Naive B cell (primary cell): ENCODE measurements around the gene NPM3. TPM values are rescaled to one million over a fixed set of nuclear protein-coding genes. Genes with fewer than 3 reads are reported as not detected.

Source experiments
- ATAC-seq, 2 donors: fragments of 150-1000 bp; cut with Tn5 transposase; 2 replicates each; pipeline ENCODE4 v1.10.0; 2021; ENCODE audit warnings: low read depth in 2 of 2, mild to moderate bottlenecking in 2 of 2, moderate library complexity in 2 of 2
- DNase-seq: peaks from one replicate; pipeline ENCODE4 v3.0.0; 2022
- H3K27ac Mint-ChIP-seq, 6 donors: one replicate each; pipeline ENCODE4 v1.8.0; 2020 to 2022; ENCODE audit warnings: mild to moderate bottlenecking in 6 of 6, mixed read lengths in 6 of 6, moderate library complexity in 5 of 6, inconsistent platforms in 2 of 6
- H3K27me3 Mint-ChIP-seq, 3 donors: one replicate each; pipeline ENCODE4 v1.8.0; 2021 to 2022; ENCODE audit warnings: mixed read lengths in 3 of 3, mild to moderate bottlenecking in 1 of 3
- H3K36me3 Mint-ChIP-seq, 2 donors: one replicate each; pipeline ENCODE4 v1.8.0; 2020 to 2022; ENCODE audit warnings: mixed read lengths in 2 of 2, inconsistent platforms in 1 of 2, mild to moderate bottlenecking in 1 of 2
- H3K4me1 Mint-ChIP-seq, 3 donors: one replicate each; pipeline ENCODE4 v1.8.0; 2020 to 2022; ENCODE audit warnings: mixed read lengths in 3 of 3, inconsistent platforms in 1 of 3, mild to moderate bottlenecking in 1 of 3, moderate library complexity in 1 of 3
- H3K4me3 Mint-ChIP-seq, 8 donors: one replicate each; pipeline ENCODE4 v1.8.0; 2020 to 2022; ENCODE audit warnings: mild to moderate bottlenecking in 8 of 8, mixed read lengths in 8 of 8, moderate library complexity in 8 of 8, inconsistent platforms in 2 of 8
- H3K9me3 Mint-ChIP-seq, 7 donors: one replicate each; pipeline ENCODE4 v1.8.0; 2020 to 2022; ENCODE audit warnings: mixed read lengths in 7 of 7, mild to moderate bottlenecking in 5 of 7, inconsistent platforms in 2 of 7, moderate library complexity in 1 of 7
- polyA plus RNA-seq, 6 donors: library from polyadenylated mRNA; unstranded; fragments of 300-500 nt; fragmentation: Illumina TruSeq; gene quantifications; one replicate each; pipeline ENCODE4 v1.2.3, GENCODE V29; 2021; ENCODE audit warnings: low read depth in 6 of 6

NPM3 gene
- polyA plus RNA-seq, 6 donors from 2014 or later = 2.0 to 5.4 (median 4.2) TPM

DNA sequence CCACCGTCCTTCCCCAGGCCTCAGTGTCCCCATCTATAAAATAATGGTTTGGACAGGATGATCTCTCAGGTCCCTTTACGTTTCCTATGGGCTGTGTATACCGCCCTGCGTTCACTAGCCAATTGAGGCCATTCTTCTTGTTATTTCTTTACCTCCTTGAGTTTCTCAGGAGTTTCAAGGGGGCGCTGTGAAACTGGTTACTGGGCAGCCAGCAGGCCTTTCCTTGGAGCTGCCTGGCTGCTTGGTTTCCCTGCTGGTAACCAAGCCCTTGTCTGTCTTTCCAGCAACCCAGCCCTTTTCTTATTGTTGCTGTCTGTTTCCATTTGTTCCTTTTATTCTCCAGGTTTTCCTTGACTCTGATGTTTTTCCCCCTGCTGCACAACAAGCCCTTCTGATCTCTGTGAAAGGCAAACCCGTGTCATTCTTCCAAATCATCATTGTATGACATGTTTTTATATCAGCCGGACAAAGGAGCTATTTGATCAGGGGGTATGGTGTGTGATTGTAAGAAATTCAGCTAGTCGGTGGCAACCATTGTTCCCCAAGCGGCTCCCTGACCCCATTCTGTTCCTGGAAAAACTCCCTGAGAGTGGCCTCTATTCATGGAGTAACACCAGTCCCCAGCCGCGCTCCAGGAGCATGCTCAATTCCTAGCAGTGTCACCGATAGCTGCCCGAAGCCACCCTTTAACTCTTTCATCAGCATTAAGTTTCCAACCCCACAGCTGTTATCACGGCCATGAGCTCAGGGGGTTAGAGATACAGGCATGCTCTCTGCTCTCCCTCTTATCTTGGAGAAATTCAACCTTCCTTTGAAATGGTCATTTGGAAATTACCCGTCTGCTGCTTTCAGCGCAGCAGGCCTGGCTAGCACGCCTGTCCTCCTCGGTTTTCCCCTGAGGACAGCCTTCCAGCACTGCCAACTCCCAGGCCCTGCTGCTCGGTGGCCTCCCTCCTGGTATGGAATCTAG lies 33.9 kb downstream of the NPM3 start:
- H3K36me3 Mint-ChIP-seq = no peaks in the 10 kb centered on the region
- peaks cover 9 to 43% (median 40%) of the 10 kb centered on the region in 3 donors for H3K27me3 Mint-ChIP-seq
- ATAC-seq (no peak), DNase-seq (no peak)
- H3K4me1 Mint-ChIP-seq = no peaks in the 10 kb centered on the region
- no peaks in the 10 kb centered on the region for H3K9me3 Mint-ChIP-seq
- no peak overlapping the region for H3K4me3 Mint-ChIP-seq
- H3K27ac Mint-ChIP-seq = no peak overlapping the region

DNA sequence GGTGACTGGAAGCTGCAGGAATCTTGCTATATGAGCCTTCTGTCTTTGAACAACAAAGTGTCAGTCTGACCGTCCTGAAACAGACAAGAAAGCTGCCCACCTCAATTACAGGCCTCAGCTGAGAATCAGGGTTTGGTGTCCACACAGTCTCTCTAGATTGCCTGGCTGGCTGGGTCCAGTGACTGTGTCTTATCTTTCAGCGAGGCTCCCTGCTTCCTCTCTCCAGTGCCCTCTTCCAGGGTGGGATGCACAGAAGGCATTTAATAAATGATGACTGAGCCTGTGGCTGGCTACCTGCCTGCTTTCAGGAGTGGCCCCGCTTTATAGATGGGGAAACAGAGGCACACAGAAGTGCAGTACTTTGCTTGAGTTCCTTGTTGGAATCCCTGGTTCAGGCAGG lies 34.8 kb downstream of the NPM3 start:
- DNase-seq (no peak), ATAC-seq (no peak)
- Mint-ChIP-seq H3K4me1 (no peaks in the 10 kb centered on the region), H3K27me3 (peaks cover 13 to 41% (median 33%) of the 10 kb centered on the region in 3 donors), H3K4me3 (no peak overlapping the region), H3K36me3 (no peaks in the 10 kb centered on the region), H3K27ac (no peak overlapping the region), H3K9me3 (no peaks in the 10 kb centered on the region)

DNA sequence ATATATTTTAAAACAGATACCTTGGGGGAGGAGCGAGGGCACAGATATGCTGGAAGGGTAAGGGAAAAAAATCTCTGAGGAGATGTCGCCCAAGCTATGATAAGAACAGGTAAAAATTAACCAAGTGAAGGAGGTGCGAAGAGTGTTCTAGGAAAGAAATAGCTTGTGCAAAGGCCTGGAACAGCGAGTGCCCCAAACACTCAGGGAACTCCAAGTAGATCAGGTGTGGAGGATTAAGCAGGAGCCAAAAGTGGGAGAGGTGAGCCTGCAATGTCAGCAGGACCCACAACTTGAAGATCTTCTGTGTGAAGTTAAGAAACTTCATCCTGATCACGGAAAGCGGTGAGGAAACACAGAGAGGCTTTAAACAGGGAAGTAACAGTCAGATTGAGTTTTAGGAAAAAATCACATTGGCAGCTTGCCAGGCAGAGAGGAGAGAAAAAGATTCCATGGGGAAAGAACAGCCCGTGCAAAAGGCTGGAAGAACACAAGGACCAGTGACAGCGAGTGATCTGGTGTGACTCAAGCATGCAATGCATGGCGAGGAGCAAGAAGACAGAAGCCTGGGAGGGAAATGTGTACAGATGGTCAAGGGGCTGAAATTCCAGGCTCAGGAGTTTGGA lies 38.1 kb downstream of the NPM3 start:
- Mint-ChIP-seq H3K27ac (no peak overlapping the region), H3K9me3 (peaks cover 0 to 2% (median 0%) of the 10 kb centered on the region in 7 donors), H3K4me1 (no peaks in the 10 kb centered on the region), H3K27me3 (peaks cover 19 to 54% (median 32%) of the 10 kb centered on the region in 3 donors), H3K36me3 (no peaks in the 10 kb centered on the region), H3K4me3 (no peak overlapping the region)
- no peak for DNase-seq
- no peak for ATAC-seq

DNA sequence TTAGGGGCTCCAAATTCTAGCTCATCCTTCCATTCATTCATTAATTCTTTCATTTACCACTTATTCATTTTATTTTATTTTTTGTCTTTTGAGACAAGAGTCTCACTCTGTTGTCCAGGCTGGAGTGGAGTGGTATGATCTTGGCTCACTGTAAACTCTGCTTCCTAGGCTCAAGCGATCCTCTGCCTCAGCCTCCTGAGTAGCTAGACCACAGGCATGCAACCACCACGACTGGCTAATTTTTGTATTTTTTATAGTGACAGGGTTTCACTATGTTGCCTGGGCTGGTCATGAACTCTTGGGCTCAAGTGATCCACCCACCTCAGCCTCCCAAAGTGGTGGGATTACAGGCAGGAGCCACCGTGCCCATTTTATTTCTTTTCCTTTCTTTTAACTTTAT lies 39.0 kb downstream of the NPM3 start:
- no peak overlapping the region for H3K4me3 Mint-ChIP-seq
- peaks cover 24 to 55% (median 34%) of the 10 kb centered on the region in 3 donors for H3K27me3 Mint-ChIP-seq
- H3K27ac Mint-ChIP-seq = no peak overlapping the region
- H3K36me3 Mint-ChIP-seq = no peaks in the 10 kb centered on the region
- DNase-seq = no peak
- H3K4me1 Mint-ChIP-seq = no peaks in the 10 kb centered on the region
- no peak for ATAC-seq
- H3K9me3 Mint-ChIP-seq = peaks cover 0 to 2% (median 0%) of the 10 kb centered on the region in 7 donors

DNA sequence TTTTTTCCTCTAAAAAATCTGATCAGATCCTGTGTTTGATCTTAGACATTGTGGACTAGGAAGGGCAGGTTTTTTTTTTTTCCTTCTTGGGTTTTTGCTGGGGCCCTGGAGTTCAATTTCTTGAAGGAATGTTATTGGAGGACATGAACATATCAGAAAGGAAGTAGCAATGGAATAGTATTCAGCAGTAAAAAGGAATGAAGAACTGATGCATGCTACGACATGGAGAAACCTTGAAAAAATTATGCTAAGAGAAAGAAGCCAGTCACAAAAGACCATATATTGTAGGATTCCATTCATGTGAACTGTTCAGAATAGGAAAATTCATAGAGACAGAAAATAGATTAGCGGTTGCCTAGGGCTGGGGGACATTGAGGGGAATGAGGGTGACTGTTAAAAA lies 41.3 kb downstream of the NPM3 start:
- no peak for ATAC-seq
- H3K27ac Mint-ChIP-seq = no peak overlapping the region
- no peaks in the 10 kb centered on the region for H3K4me1 Mint-ChIP-seq
- H3K9me3 Mint-ChIP-seq = peaks cover 0 to 2% (median 0%) of the 10 kb centered on the region in 7 donors
- H3K4me3 Mint-ChIP-seq = no peak overlapping the region
- DNase-seq = no peak
- no peaks in the 10 kb centered on the region for H3K36me3 Mint-ChIP-seq
- peaks cover 24 to 54% (median 33%) of the 10 kb centered on the region in 3 donors for H3K27me3 Mint-ChIP-seq

DNA sequence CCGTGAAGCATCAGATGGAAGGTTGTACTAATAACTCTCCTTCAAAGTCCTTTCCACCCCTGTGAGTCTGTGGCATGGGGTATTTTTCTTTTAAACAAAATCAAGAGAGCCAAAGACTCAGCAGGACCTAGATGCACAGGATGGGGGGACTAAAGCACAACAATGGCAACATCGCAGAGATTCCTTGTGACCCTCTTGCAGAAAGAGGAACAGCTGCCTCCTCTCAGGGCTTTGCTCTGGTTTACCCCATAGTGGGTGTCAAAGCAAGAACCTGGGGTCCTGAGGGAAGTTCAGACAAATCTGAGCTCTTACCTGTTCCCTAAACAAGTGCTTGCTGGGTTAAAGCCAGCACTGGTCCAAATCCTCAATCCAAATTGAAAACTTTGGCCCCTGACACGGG lies 46.6 kb downstream of the NPM3 start:
- Mint-ChIP-seq H3K4me1 (no peaks in the 10 kb centered on the region), H3K4me3 (no peak overlapping the region), H3K36me3 (no peaks in the 10 kb centered on the region), H3K27ac (no peak overlapping the region), H3K27me3 (peaks cover 21 to 48% (median 43%) of the 10 kb centered on the region in 3 donors), H3K9me3 (peaks cover 0 to 2% (median 0%) of the 10 kb centered on the region in 7 donors)
- DNase-seq = no peak
- no peak for ATAC-seq

DNA sequence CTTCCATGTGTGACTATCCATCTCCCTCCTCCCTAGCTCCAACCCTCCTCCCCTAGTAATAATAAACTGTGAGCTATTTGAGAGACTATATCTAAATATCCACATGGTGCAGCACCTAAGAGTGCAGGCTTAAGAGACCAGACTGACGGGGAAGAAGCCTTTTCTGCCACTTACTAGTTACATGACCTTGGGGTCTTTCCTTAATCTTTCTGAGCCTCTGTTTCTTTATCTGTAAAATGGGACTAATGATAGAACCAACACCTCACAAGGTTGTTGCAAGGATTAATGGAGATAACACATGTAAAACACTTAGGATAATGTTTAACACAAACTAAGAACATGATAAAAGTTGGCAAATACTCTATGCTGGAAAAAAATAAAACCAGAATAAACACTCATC lies 51.1 kb downstream of the NPM3 start:
- Mint-ChIP-seq H3K36me3 (no peaks in the 10 kb centered on the region), H3K4me3 (no peak overlapping the region), H3K27me3 (peaks cover 16 to 40% (median 33%) of the 10 kb centered on the region in 3 donors), H3K4me1 (no peaks in the 10 kb centered on the region), H3K27ac (no peak overlapping the region), H3K9me3 (peaks cover 0 to 3% (median 0%) of the 10 kb centered on the region in 7 donors)
- DNase-seq (no peak), ATAC-seq (no peak)

Other genes with a start within 250 kb of the NPM3 start
- gene POLL, start 195.2 kb downstream of the NPM3 start, polyA plus RNA-seq = 10 to 100 TPM in 5 of 6 donors, under 1 TPM in 1; 0.98 to 16.2 (median 11.8) TPM
- gene DPCD, start 195.1 kb downstream of the NPM3 start, polyA plus RNA-seq = 1 to 10 TPM in 3 of 6 donors, under 1 TPM in 2, not detected in 1; 0.37 to 2.8 (median 1.2) TPM
- 10 to 100 TPM in 2 of 6 donors, 1 to 10 TPM in 3, under 1 TPM in 1; 0.50 to 13.8 (median 7.1) TPM for gene FBXW4, start 88.3 kb downstream of the NPM3 start, polyA plus RNA-seq
- gene FGF8, start 7.3 kb downstream of the NPM3 start, polyA plus RNA-seq = not detected
- 10 to 100 TPM; 36.1 to 77.5 (median 61.2) TPM for gene OGA, start 35.0 kb upstream of the NPM3 start, polyA plus RNA-seq
- 10 to 100 TPM; 12.9 to 56.1 (median 32.8) TPM for gene KCNIP2, start 60.4 kb upstream of the NPM3 start, polyA plus RNA-seq